ENCODE results near the gene C11orf65. TPM values are rescaled to one million over a fixed set of nuclear protein-coding genes. Genes with fewer than 3 reads are reported as not detected.
"Not testable (repeated sequence)": the region's sequence is repeated elsewhere in the genome, so short reads cannot be mapped to it uniquely, and the experiment has no call there.

Gene C11orf65
- total and polyA plus RNA-seq, 2 donors (not counting 1 experiment from before 2014, with no cell fraction given), result 0.25 to 1.4 TPM

- H3K9me3 Mint-ChIP-seq (ENCODE audit: insufficient read depth), result no peaks in the 10 kb centered on the region
- peak overlapping the region; percentile 81 for H3K4me2 ChIP-seq (replicated peaks; ENCODE audit: low read depth, low read length, poor library complexity, severe bottlenecking)
- intact Hi-C loops (cut with micrococcal nuclease), result loop anchor here (2.0 to 10.0 kb wide), 2 partner anchors 128 to 458 kb away; partner anchors contain the start of genes CUL5 and EXPH5
- ATAC-seq (ENCODE audit: low read depth), result no peak
- peak overlapping the region; percentile 79 for H2AFZ ChIP-seq (ENCODE audit: insufficient read depth, low read depth, low read length, poor library complexity, severe bottlenecking)
- H3K79me2 ChIP-seq (ENCODE audit: control insufficient read depth, insufficient read depth, low read length), result no peaks in the 10 kb centered on the region
- 92% methylated on average over 4 of the region's 7 CpGs for WGBS (ENCODE audit: insufficient coverage)
- ChIA-PET POLR2A (no interaction called here), CTCF (no interaction called here)
- peak overlapping the region; percentile 97 to 98 for H3K27ac ChIP-seq (ENCODE audit: low read length in 2 of 2)
- DNase-seq, result no peak
- peaks cover 16% of the 10 kb centered on the region for H3K4me1 Mint-ChIP-seq
- H3K4me3 ChIP-seq (ENCODE audit: control extremely low read depth in 1 of 5, extremely low read depth in 1 of 5, insufficient read depth in 1 of 5, low read depth in 2 of 5, low read length in 4 of 5), result peak overlapping the region; percentile 79 to 96 (median 87)
- peaks cover 0 to 11% of the 10 kb centered on the region in 2 donors for H3K4me1 ChIP-seq (ENCODE audit: control insufficient read depth in 2 of 2, insufficient read depth in 2 of 2, low read length in 2 of 2)
- H3K9me3 ChIP-seq (ENCODE audit: control extremely low read depth in 1 of 3, control insufficient read depth in 2 of 3, insufficient read depth in 1 of 3, low read length in 2 of 3), result no peaks in the 10 kb centered on the region
- no peaks in the 10 kb centered on the region for H3K27me3 ChIP-seq (replicated peaks in 1 of 4; ENCODE audit: control extremely low read depth in 1 of 4, control insufficient read depth in 3 of 4, insufficient read depth in 4 of 4, low read length in 3 of 4)
- no peaks in the 10 kb centered on the region for H3K36me3 ChIP-seq (replicated peaks in 1 of 2; ENCODE audit: control extremely low read depth in 1 of 2, control insufficient read depth in 1 of 2, extremely low read depth in 1 of 2, insufficient read depth in 2 of 2, low read length in 1 of 2)
- TF ChIP-seq EZH2 (IDR thresholded peaks at IDR 0.05; ENCODE audit: borderline replicate concordance, insufficient read depth, low read depth, low read length, poor library complexity, severe bottlenecking), result no peak
- no peak for TF ChIP-seq CTCF (IDR thresholded peaks at IDR 0.05)
- H3K9ac ChIP-seq (ENCODE audit: low read length), result peak overlapping the region; percentile 88
- H3K4me3 Mint-ChIP-seq, result peak overlapping the region; percentile 98
- H4K20me1 ChIP-seq (ENCODE audit: control insufficient read depth, insufficient read depth, low read length, poor library complexity, severe bottlenecking), result no peaks in the 10 kb centered on the region
- H3K27ac Mint-ChIP-seq, result peak overlapping the region; percentile 99
- H3K27me3 Mint-ChIP-seq, result no peaks in the 10 kb centered on the region
These were observed 924 bp downstream of the C11orf65 start for GRCh38 chr11:108466405-108466804.

GRCh38 chr11:108453207-108453835 lies 14.0 kb downstream of the C11orf65 start:
- Mint-ChIP-seq H3K4me1 (no peaks in the 10 kb centered on the region), H3K9me3 (ENCODE audit: insufficient read depth) (peaks cover 5% of the 10 kb centered on the region), H3K4me3 (no peak overlapping the region), H3K27me3 (no peaks in the 10 kb centered on the region), H3K27ac (no peak overlapping the region)
- Histone ChIP-seq H3K9ac (ENCODE audit: low read length) (no peak overlapping the region), H3K4me3 (ENCODE audit: control extremely low read depth in 1 of 5, extremely low read depth in 1 of 5, insufficient read depth in 1 of 5, low read depth in 2 of 5, low read length in 4 of 5) (no peak overlapping the region), H3K27ac (ENCODE audit: low read length in 2 of 2) (no peak overlapping the region), H3K79me2 (ENCODE audit: control insufficient read depth, insufficient read depth, low read length) (no peaks in the 10 kb centered on the region), H2AFZ (ENCODE audit: insufficient read depth, low read depth, low read length, poor library complexity, severe bottlenecking) (no peak overlapping the region), H3K4me2 (replicated peaks; ENCODE audit: low read depth, low read length, poor library complexity, severe bottlenecking) (no peak overlapping the region), H4K20me1 (ENCODE audit: control insufficient read depth, insufficient read depth, low read length, poor library complexity, severe bottlenecking) (no peaks in the 10 kb centered on the region), H3K9me3 (ENCODE audit: control extremely low read depth in 1 of 3, control insufficient read depth in 2 of 3, insufficient read depth in 1 of 3, low read length in 2 of 3) (peaks cover 0 to 2% (median 0%) of the 10 kb centered on the region in 3 donors), H3K27me3 (replicated peaks in 1 of 4; ENCODE audit: control extremely low read depth in 1 of 4, control insufficient read depth in 3 of 4, insufficient read depth in 4 of 4, low read length in 3 of 4) (no peaks in the 10 kb centered on the region), H3K36me3 (replicated peaks in 1 of 2; ENCODE audit: control extremely low read depth in 1 of 2, control insufficient read depth in 1 of 2, extremely low read depth in 1 of 2, insufficient read depth in 2 of 2, low read length in 1 of 2) (no peaks in the 10 kb centered on the region), H3K4me1 (ENCODE audit: control insufficient read depth in 2 of 2, insufficient read depth in 2 of 2, low read length in 2 of 2) (no peaks in the 10 kb centered on the region)
- intact Hi-C loops (cut with micrococcal nuclease), result no loop called here
- ChIA-PET CTCF (no interaction called here), POLR2A (no interaction called here)
- ATAC-seq (ENCODE audit: low read depth), result no peak
- no peak for DNase-seq
- no CpG with 5 or more reads among the region's 2 CpGs for WGBS (ENCODE audit: insufficient coverage)
- TF ChIP-seq CTCF (IDR thresholded peaks at IDR 0.05) (no peak), EZH2 (IDR thresholded peaks at IDR 0.05; ENCODE audit: borderline replicate concordance, insufficient read depth, low read depth, low read length, poor library complexity, severe bottlenecking) (no peak)

GRCh38 chr11:108441445-108441844 lies 25.9 kb downstream of the C11orf65 start:
- POLR2A ChIA-PET; H2AFZ ChIP-seq (ENCODE audit: insufficient read depth, low read depth, low read length, poor library complexity, severe bottlenecking); H3K27me3 Mint-ChIP-seq; H3K36me3 ChIP-seq (replicated peaks in 1 of 2; ENCODE audit: control extremely low read depth in 1 of 2, control insufficient read depth in 1 of 2, extremely low read depth in 1 of 2, insufficient read depth in 2 of 2, low read length in 1 of 2); H3K27me3 ChIP-seq (replicated peaks in 1 of 4; ENCODE audit: control extremely low read depth in 1 of 4, control insufficient read depth in 3 of 4, insufficient read depth in 4 of 4, low read length in 3 of 4); intact Hi-C loops (cut with micrococcal nuclease); DNase-seq; H3K79me2 ChIP-seq (ENCODE audit: control insufficient read depth, insufficient read depth, low read length); H4K20me1 ChIP-seq (ENCODE audit: control insufficient read depth, insufficient read depth, low read length, poor library complexity, severe bottlenecking); H3K4me3 Mint-ChIP-seq; ATAC-seq (ENCODE audit: low read depth); H3K27ac ChIP-seq (ENCODE audit: low read length in 2 of 2); H3K4me2 ChIP-seq (replicated peaks; ENCODE audit: low read depth, low read length, poor library complexity, severe bottlenecking); H3K9me3 Mint-ChIP-seq (ENCODE audit: insufficient read depth); H3K27ac Mint-ChIP-seq; H3K4me1 ChIP-seq (ENCODE audit: control insufficient read depth in 2 of 2, insufficient read depth in 2 of 2, low read length in 2 of 2); H3K4me1 Mint-ChIP-seq; CTCF ChIA-PET; H3K9ac ChIP-seq (ENCODE audit: low read length); H3K4me3 ChIP-seq (ENCODE audit: control extremely low read depth in 1 of 5, extremely low read depth in 1 of 5, insufficient read depth in 1 of 5, low read depth in 2 of 5, low read length in 4 of 5): not testable (repeated sequence)
- peaks cover 0 to 15% (median 1%) of the 10 kb centered on the region in 3 donors for H3K9me3 ChIP-seq (ENCODE audit: control extremely low read depth in 1 of 3, control insufficient read depth in 2 of 3, insufficient read depth in 1 of 3, low read length in 2 of 3)
- 88% methylated on average over 3 of the region's 4 CpGs for WGBS (ENCODE audit: insufficient coverage)
